Fibroblast of lung (primary cell): ENCODE data around the gene SFXN1. TPM values are rescaled to one million over a fixed set of nuclear protein-coding genes. Genes with fewer than 3 reads are reported as not detected.

Experiments used
- DNase-seq, 2 donors: peaks; one replicate each; pipeline versions ENCODE4 v3.0.0 to v3.0.0-alpha.2; 2010; ENCODE audit warnings: low read depth in 2 of 2
- H2AFZ ChIP-seq: 2 replicates; pipeline ENCODE4 v1.5.1; 2012; ENCODE audit warnings: low read length, control low read depth, inconsistent platforms
- H3K27ac ChIP-seq: 2 replicates; pipeline ENCODE4 v1.5.1; 2011; ENCODE audit warnings: low read length, control low read depth; ENCODE audit not compliant: insufficient read depth
- H3K27me3 ChIP-seq: 2 replicates; pipeline ENCODE4 v1.5.1; 2011; ENCODE audit warnings: mild to moderate bottlenecking, low read length; ENCODE audit not compliant: control insufficient read depth, insufficient read depth
- H3K36me3 ChIP-seq: 2 replicates; pipeline ENCODE4 v1.5.1; 2011; ENCODE audit warnings: low read length; ENCODE audit not compliant: control insufficient read depth, insufficient read depth
- H3K4me1 ChIP-seq: 2 replicates; pipeline ENCODE4 v1.5.1; 2011; ENCODE audit warnings: low read length; ENCODE audit not compliant: control insufficient read depth, insufficient read depth; ENCODE audit errors: extremely low read depth
- H3K4me2 ChIP-seq: 2 replicates; pipeline ENCODE4 v1.5.1; 2011; ENCODE audit warnings: low read length, control low read depth; ENCODE audit not compliant: insufficient read depth; ENCODE audit errors: extremely low read depth
- H3K4me3 ChIP-seq, 4 experiments: fragments of 200-600 bp in 1 of 4; sonication (generic) in 1 of 4; replicated peaks in 1 of 4; 2 replicates each; pipeline ENCODE4 v1.5.1; 2011 to 2016; ENCODE audit warnings: low read length in 4 of 4, low read depth in 3 of 4, mild to moderate bottlenecking in 3 of 4, control low read depth in 2 of 4, inconsistent platforms in 1 of 4, mixed read lengths in 1 of 4; ENCODE audit not compliant: insufficient read depth in 1 of 4; ENCODE audit errors: control extremely low read depth in 1 of 4
- H3K79me2 ChIP-seq: 2 replicates; pipeline ENCODE4 v1.5.1; 2012; ENCODE audit warnings: mild to moderate bottlenecking, low read length, inconsistent platforms; ENCODE audit not compliant: control insufficient read depth, insufficient read depth
- H3K9ac ChIP-seq: 2 replicates; pipeline ENCODE4 v1.5.1; 2011; ENCODE audit warnings: mild to moderate bottlenecking, low read length, control low read depth; ENCODE audit not compliant: insufficient read depth
- H3K9me3 ChIP-seq: 2 replicates; pipeline ENCODE4 v1.5.1; 2012; ENCODE audit warnings: low read depth, low read length; ENCODE audit not compliant: control insufficient read depth, insufficient read depth
- H4K20me1 ChIP-seq: 2 replicates; pipeline ENCODE4 v1.5.1; 2011; ENCODE audit warnings: low read length; ENCODE audit not compliant: control insufficient read depth, insufficient read depth; ENCODE audit errors: extremely low read depth
- EZH2 ChIP-seq: IDR thresholded peaks from 2 replicates; pipeline ENCODE4 v1.5.1; 2012; ENCODE audit warnings: low read length, control low read depth, mild to moderate bottlenecking; ENCODE audit errors: missing control alignments
- polyA plus RNA-seq, 2 donors: library from polyadenylated mRNA; depleted of rRNA in 1 of 2; stranded (reverse) in 1 of 2; unstranded in 1 of 2; fragments of >200 nt; gene quantifications; 2 replicates each; pipeline ENCODE4 v1.2.1, GENCODE V29; 2011 to 2012; ENCODE audit warnings: missing spikeins in 1 of 2
- total RNA-seq: library from RNA; depleted of rRNA; stranded (reverse); fragments of >200 nt; gene quantifications from 2 replicates; pipeline ENCODE4 v1.2.1, GENCODE V29; 2014
- TF ChIP-seq, protein P1 (sequence below), 2 donors: IDR thresholded peaks in 1 of 2; conservative IDR thresholded peaks in 1 of 2; 1 replicate in 1 of 2; 2 replicates in 1 of 2; pipeline ENCODE4 v1.5.1; 2011 to 2012; ENCODE audit warnings: low read length in 2 of 2, control low read depth in 1 of 2, inconsistent platforms in 1 of 2, low read depth in 1 of 2, mild to moderate bottlenecking in 1 of 2

The SFXN1 gene
- total and polyA plus RNA-seq, 2 donors (not counting 1 experiment from before 2014, with no cell fraction given): 58.3 to 125 TPM

DNA sequence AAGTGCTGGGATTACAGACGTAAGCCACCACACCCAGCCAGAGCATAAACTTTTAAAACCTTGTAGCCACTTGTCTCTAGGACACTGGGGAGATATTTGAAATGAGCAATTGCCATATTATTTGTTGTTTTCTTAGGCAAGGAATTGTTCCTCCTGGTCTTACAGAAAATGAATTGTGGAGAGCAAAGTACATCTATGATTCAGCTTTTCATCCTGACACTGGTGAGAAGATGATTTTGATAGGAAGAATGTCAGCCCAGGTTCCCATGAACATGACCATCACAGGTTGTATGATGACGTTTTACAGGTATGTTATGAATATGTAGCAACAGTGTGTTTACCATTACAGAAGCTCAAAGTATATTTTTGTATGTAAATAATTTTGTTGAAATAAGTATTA is 30.5 kb downstream of the SFXN1 start:
- Histone ChIP-seq H3K27me3 (no peaks in the 10 kb centered on the region), H3K4me1 (no peaks in the 10 kb centered on the region), H3K4me3 (no peak overlapping the region), H3K4me2 (no peak overlapping the region), H3K27ac (no peak overlapping the region), H4K20me1 (no peaks in the 10 kb centered on the region), H3K9ac (no peak overlapping the region), H3K79me2 (no peaks in the 10 kb centered on the region), H2AFZ (no peak overlapping the region), H3K9me3 (no peaks in the 10 kb centered on the region), H3K36me3 (peaks cover 12% of the 10 kb centered on the region)
- TF ChIP-seq, protein P1, sequence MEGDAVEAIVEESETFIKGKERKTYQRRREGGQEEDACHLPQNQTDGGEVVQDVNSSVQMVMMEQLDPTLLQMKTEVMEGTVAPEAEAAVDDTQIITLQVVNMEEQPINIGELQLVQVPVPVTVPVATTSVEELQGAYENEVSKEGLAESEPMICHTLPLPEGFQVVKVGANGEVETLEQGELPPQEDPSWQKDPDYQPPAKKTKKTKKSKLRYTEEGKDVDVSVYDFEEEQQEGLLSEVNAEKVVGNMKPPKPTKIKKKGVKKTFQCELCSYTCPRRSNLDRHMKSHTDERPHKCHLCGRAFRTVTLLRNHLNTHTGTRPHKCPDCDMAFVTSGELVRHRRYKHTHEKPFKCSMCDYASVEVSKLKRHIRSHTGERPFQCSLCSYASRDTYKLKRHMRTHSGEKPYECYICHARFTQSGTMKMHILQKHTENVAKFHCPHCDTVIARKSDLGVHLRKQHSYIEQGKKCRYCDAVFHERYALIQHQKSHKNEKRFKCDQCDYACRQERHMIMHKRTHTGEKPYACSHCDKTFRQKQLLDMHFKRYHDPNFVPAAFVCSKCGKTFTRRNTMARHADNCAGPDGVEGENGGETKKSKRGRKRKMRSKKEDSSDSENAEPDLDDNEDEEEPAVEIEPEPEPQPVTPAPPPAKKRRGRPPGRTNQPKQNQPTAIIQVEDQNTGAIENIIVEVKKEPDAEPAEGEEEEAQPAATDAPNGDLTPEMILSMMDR (conservative IDR thresholded peaks at IDR 0.05 in 1 of 2, IDR thresholded peaks at IDR 0.05 in 1 of 2; ENCODE audit: low read depth in 1 of 2, low read length in 2 of 2): no peak
- no peak for TF ChIP-seq EZH2
- no peak for DNase-seq

DNA sequence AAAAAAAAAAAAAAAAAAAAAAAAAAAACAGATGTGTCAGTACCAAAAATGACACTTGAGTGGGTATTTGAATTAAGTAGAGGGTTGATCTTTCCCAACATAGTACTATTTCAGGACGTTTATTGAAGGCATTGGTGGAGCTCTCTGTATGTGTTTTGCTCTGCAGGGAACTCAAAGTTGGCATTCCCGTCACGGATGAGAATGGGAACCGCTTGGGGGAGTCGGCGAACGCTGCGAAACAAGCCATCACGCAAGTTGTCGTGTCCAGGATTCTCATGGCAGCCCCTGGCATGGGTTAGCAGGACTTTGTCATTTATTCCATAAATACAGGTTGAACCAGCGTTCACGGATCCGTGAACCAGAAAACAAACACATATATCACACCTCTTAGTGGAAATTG is 34.9 kb downstream of the SFXN1 start:
- TF ChIP-seq, protein P1 (conservative IDR thresholded peaks at IDR 0.05 in 1 of 2, IDR thresholded peaks at IDR 0.05 in 1 of 2; ENCODE audit: low read depth in 1 of 2, low read length in 2 of 2): no peak
- TF ChIP-seq EZH2: no peak
- H2AFZ ChIP-seq: no peak overlapping the region
- no peak for DNase-seq
- H3K4me2 ChIP-seq: no peak overlapping the region
- H3K27ac ChIP-seq: no peak overlapping the region
- H3K79me2 ChIP-seq: no peaks in the 10 kb centered on the region
- H3K9me3 ChIP-seq: no peaks in the 10 kb centered on the region
- H3K27me3 ChIP-seq: no peaks in the 10 kb centered on the region
- H3K9ac ChIP-seq: no peak overlapping the region
- H4K20me1 ChIP-seq: no peaks in the 10 kb centered on the region
- H3K4me1 ChIP-seq: peaks cover 2% of the 10 kb centered on the region
- peaks cover 23% of the 10 kb centered on the region for H3K36me3 ChIP-seq
- no peak overlapping the region for H3K4me3 ChIP-seq

DNA sequence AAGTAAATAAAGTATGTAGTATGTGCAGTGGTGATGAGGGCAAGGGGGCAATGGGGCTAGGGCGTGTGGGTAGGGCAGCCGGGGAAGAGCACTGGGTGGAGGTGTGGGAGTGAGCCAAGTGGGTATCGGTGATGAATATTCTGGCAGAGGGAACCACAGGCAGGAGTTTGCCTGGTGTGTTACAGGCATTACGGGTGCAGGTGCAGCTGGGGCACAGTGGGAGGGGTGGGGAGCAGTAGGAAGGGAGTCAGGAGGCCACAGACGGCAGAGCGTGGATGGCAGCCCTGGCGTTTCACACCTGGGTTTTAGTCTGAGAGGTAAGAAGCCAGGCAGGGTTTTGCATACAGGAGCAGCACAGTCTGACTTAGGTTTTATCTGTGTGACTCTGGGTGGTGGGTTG is 35.4 kb downstream of the SFXN1 start:
- Histone ChIP-seq H3K27me3 (no peaks in the 10 kb centered on the region), H3K27ac (no peak overlapping the region), H3K4me3 (no peak overlapping the region), H3K4me2 (no peak overlapping the region), H2AFZ (no peak overlapping the region), H3K9me3 (no peaks in the 10 kb centered on the region), H3K79me2 (no peaks in the 10 kb centered on the region), H3K9ac (no peak overlapping the region), H4K20me1 (no peaks in the 10 kb centered on the region), H3K36me3 (peaks cover 23% of the 10 kb centered on the region), H3K4me1 (peaks cover 2% of the 10 kb centered on the region)
- no peak for TF ChIP-seq EZH2
- DNase-seq: no peak
